H9 (cell line): ENCODE results near the gene ABCB1. TPM values are rescaled to one million over a fixed set of nuclear protein-coding genes. Genes with fewer than 3 reads are reported as not detected.

ENCODE experiments used
- DNase-seq: peaks from one replicate; pipeline ENCODE4 v3.0.0-alpha.2; 2017
- H2AFZ ChIP-seq: one replicate; pipeline ENCODE4 v1.6.1; 2013; ENCODE audit warnings: mild to moderate bottlenecking, low read length, control low read depth, moderate library complexity
- H2AK5ac ChIP-seq: 2 replicates; pipeline ENCODE4 v1.6.1; 2013; ENCODE audit warnings: low read length, control low read depth, mixed read lengths; ENCODE audit not compliant: insufficient read length
- H2BK120ac ChIP-seq: one replicate; pipeline ENCODE4 v1.6.1; 2013; ENCODE audit warnings: low read depth, mild to moderate bottlenecking, low read length, control low read depth, inconsistent platforms; ENCODE audit not compliant: poor library complexity, severe bottlenecking
- H2BK12ac ChIP-seq: 2 replicates; pipeline ENCODE4 v1.6.1; 2013; ENCODE audit warnings: low read length, control low read depth, mixed read lengths, low read depth; ENCODE audit not compliant: insufficient read length
- H2BK15ac ChIP-seq: 2 replicates; pipeline ENCODE4 v1.6.1; 2013; ENCODE audit warnings: low read depth, low read length, control low read depth
- H2BK20ac ChIP-seq: one replicate; pipeline ENCODE4 v1.6.1; 2013; ENCODE audit warnings: low read depth, mild to moderate bottlenecking, low read length, control low read depth, inconsistent platforms; ENCODE audit not compliant: poor library complexity, severe bottlenecking
- H2BK5ac ChIP-seq: 2 replicates; pipeline ENCODE4 v1.6.1; 2013; ENCODE audit warnings: low read length, control low read depth, mixed read lengths; ENCODE audit not compliant: insufficient read length
- H3K14ac ChIP-seq: 2 replicates; pipeline ENCODE4 v1.6.1; 2013; ENCODE audit warnings: low read length, control low read depth; ENCODE audit not compliant: insufficient read depth
- H3K18ac ChIP-seq: 2 replicates; pipeline ENCODE4 v1.6.1; 2013; ENCODE audit warnings: low read depth, mild to moderate bottlenecking, mixed read lengths, low read length, control low read depth; ENCODE audit not compliant: insufficient read length
- H3K23ac ChIP-seq: 2 replicates; pipeline ENCODE4 v1.6.1; 2013; ENCODE audit warnings: low read length, control low read depth, mixed read lengths, low read depth; ENCODE audit not compliant: insufficient read length
- H3K23me2 ChIP-seq: 2 replicates; pipeline ENCODE4 v1.6.1; 2013; ENCODE audit warnings: low read depth, mild to moderate bottlenecking, mixed read lengths, low read length, control low read depth; ENCODE audit not compliant: insufficient read length, poor library complexity, severe bottlenecking
- H3K27ac ChIP-seq: 2 replicates; pipeline ENCODE4 v1.5.1; 2013; ENCODE audit warnings: low read length, control low read depth, mixed read lengths, low read depth; ENCODE audit not compliant: insufficient read length
- H3K27me3 ChIP-seq: 2 replicates; pipeline ENCODE4 v1.6.1; 2013; ENCODE audit warnings: low read length, control low read depth, inconsistent platforms; ENCODE audit not compliant: insufficient read depth
- H3K4ac ChIP-seq: 2 replicates; pipeline ENCODE4 v1.6.1; 2013; ENCODE audit warnings: low read depth, mild to moderate bottlenecking, control low read depth, inconsistent platforms, low read length, moderate library complexity
- H3K4me1 ChIP-seq: 2 replicates; pipeline ENCODE4 v1.6.1; 2013; ENCODE audit warnings: low read length, control low read depth, inconsistent platforms; ENCODE audit not compliant: insufficient read depth
- H3K4me2 ChIP-seq: 2 replicates; pipeline ENCODE4 v1.6.1; 2013; ENCODE audit warnings: low read length, control low read depth, mixed read lengths; ENCODE audit not compliant: insufficient read length, insufficient read depth
- H3K56ac ChIP-seq: 2 replicates; pipeline ENCODE4 v1.6.1; 2013; ENCODE audit warnings: low read depth, mild to moderate bottlenecking, mixed read lengths, low read length, control low read depth; ENCODE audit not compliant: insufficient read length
- H3K79me1 ChIP-seq: 2 replicates; pipeline ENCODE4 v1.6.1; 2013; ENCODE audit warnings: low read depth, mild to moderate bottlenecking, moderate library complexity, low read length, control low read depth, inconsistent platforms; ENCODE audit not compliant: insufficient read depth, poor library complexity, severe bottlenecking
- H3K79me2 ChIP-seq: 2 replicates; pipeline ENCODE4 v1.6.1; 2013; ENCODE audit warnings: low read length, control low read depth, inconsistent platforms; ENCODE audit not compliant: insufficient read depth
- H3K9ac ChIP-seq: 2 replicates; pipeline ENCODE4 v1.6.1; 2013; ENCODE audit warnings: low read length, control low read depth, mixed read lengths; ENCODE audit not compliant: insufficient read length; ENCODE audit errors: extremely low read depth
- H3K9me3 ChIP-seq: one replicate; pipeline ENCODE4 v1.6.1; 2013; ENCODE audit warnings: low read depth, low read length, inconsistent platforms; ENCODE audit not compliant: control insufficient read depth
- H3T11ph ChIP-seq: one replicate; pipeline ENCODE4 v1.6.1; 2013; ENCODE audit warnings: mild to moderate bottlenecking, low read length, control low read depth, inconsistent platforms
- H4K20me1 ChIP-seq: one replicate; pipeline ENCODE4 v1.6.1; 2013; ENCODE audit not compliant: control insufficient read depth, insufficient read length, insufficient read depth
- H4K5ac ChIP-seq: 2 replicates; pipeline ENCODE4 v1.6.1; 2013; ENCODE audit warnings: low read depth, mild to moderate bottlenecking, mixed read lengths, low read length, control low read depth; ENCODE audit not compliant: insufficient read length
- H4K8ac ChIP-seq: replicated peaks from 2 replicates; pipeline ENCODE4 v1.6.1; 2013; ENCODE audit warnings: low read length, control low read depth, mixed read lengths, low read depth; ENCODE audit not compliant: insufficient read length
- H4K91ac ChIP-seq: 2 replicates; pipeline ENCODE4 v1.6.1; 2013; ENCODE audit warnings: low read depth, mild to moderate bottlenecking, moderate library complexity, mixed read lengths, low read length, control low read depth; ENCODE audit not compliant: insufficient read length
- H3K27ac Mint-ChIP-seq, 3 experiments: 2 replicates in 2 of 3; 3 replicates in 1 of 3; pipeline ENCODE4 v1.8.0; 2020 to 2021; ENCODE audit warnings: mixed read lengths in 3 of 3, mild to moderate bottlenecking in 1 of 3, moderate library complexity in 1 of 3
- H3K27me3 Mint-ChIP-seq: 2 replicates; pipeline ENCODE4 v1.8.0; 2021; ENCODE audit warnings: low read depth, mild to moderate bottlenecking, moderate library complexity, mixed read lengths
- H3K36me3 Mint-ChIP-seq, 3 experiments: 2 replicates in 2 of 3; 3 replicates in 1 of 3; pipeline ENCODE4 v1.8.0; 2020 to 2021; ENCODE audit warnings: low read depth in 3 of 3, mixed read lengths in 3 of 3; ENCODE audit not compliant: insufficient read depth in 1 of 3
- H3K4me1 Mint-ChIP-seq, 2 experiments: 2 replicates each; pipeline ENCODE4 v1.8.0; 2020; ENCODE audit warnings: mixed read lengths in 2 of 2
- H3K4me3 Mint-ChIP-seq, 2 experiments: 2 replicates in 1 of 2; 3 replicates in 1 of 2; pipeline ENCODE4 v1.8.0; 2020 to 2021; ENCODE audit warnings: mild to moderate bottlenecking in 2 of 2, mixed read lengths in 2 of 2, moderate library complexity in 1 of 2
- H3K9me3 Mint-ChIP-seq, 2 experiments: 2 replicates in 1 of 2; 3 replicates in 1 of 2; pipeline ENCODE4 v1.8.0; 2020; ENCODE audit warnings: mild to moderate bottlenecking in 2 of 2, mixed read lengths in 2 of 2, moderate library complexity in 1 of 2
- CTCF ChIP-seq: fragments of 200-600 bp; sonication (generic); conservative IDR thresholded peaks from 3 replicates; pipeline ENCODE4 v1.8.0; 2021; ENCODE audit warnings: antibody characterized with exemption, mild to moderate bottlenecking
- WGBS: extraction: QIAGEN DNeasy Blood & Tissue Kit; methylation state at CpG from one replicate; pipeline ENCODE4 v1.1.7; 2013; ENCODE audit warnings: missing lambda C conversion rate, low lambda C conversion rate, mixed read lengths; ENCODE audit not compliant: insufficient read length; ENCODE audit errors: extremely low coverage; 5-methylcytosine and 5-hydroxymethylcytosine counted together
- total RNA-seq: library from RNA; stranded (reverse); gene quantifications from 2 replicates; pipeline ENCODE4 v1.2.1, GENCODE V29; 2021

Gene ABCB1
- total RNA-seq, 1 experiment from 2014 or later: 0.33 TPM

DNA sequence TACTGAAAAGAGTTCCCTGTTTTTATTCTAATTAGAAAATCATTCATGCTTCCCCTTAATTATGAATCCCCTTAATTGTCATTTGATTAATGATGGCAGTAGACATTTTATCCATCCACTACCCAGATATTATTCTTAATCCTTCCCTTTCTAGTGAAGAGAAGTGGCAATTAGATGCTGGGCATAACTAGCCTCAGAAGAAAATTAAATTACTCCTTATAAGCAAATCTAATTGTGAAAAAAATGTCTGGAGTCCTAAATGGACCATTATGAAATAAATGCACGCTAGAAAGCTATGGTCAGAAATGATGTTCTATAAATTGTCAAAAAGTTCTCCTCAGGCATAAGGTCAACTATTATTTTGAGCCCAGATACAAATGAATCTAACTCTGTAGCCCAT, 4.5 kb downstream of the ABCB1 start:
- Histone ChIP-seq H4K91ac (no peak overlapping the region), H2BK5ac (no peak overlapping the region), H3K18ac (no peak overlapping the region), H3K9me3 (no peaks in the 10 kb centered on the region), H3K79me2 (no peaks in the 10 kb centered on the region), H3K14ac (no peak overlapping the region), H2BK20ac (no peak overlapping the region), H3K56ac (no peak overlapping the region), H3T11ph (no peak overlapping the region), H3K27me3 (peaks cover 13% of the 10 kb centered on the region; the same call in 1 of the 2 replicates), H3K9ac (no peak overlapping the region), H3K23ac (no peak overlapping the region), H2BK15ac (no peak overlapping the region), H2AK5ac (no peak overlapping the region), H2AFZ (no peak overlapping the region), H3K4me1 (no peaks in the 10 kb centered on the region), H4K8ac (no peak overlapping the region), H3K4ac (no peak overlapping the region), H3K27ac (no peak overlapping the region), H3K23me2 (peaks cover 10% of the 10 kb centered on the region), H3K79me1 (no peaks in the 10 kb centered on the region), H2BK120ac (no peak overlapping the region), H4K5ac (no peak overlapping the region), H3K4me2 (no peak overlapping the region), H4K20me1 (no peaks in the 10 kb centered on the region), H2BK12ac (no peak overlapping the region)
- H3K9me3 Mint-ChIP-seq: no peaks in the 10 kb centered on the region
- H3K36me3 Mint-ChIP-seq: no peaks in the 10 kb centered on the region
- DNase-seq: no peak
- no peak overlapping the region for H3K27ac Mint-ChIP-seq
- TF ChIP-seq CTCF: no peak
- H3K4me3 Mint-ChIP-seq: no peak overlapping the region
- H3K4me1 Mint-ChIP-seq: peaks cover 8 to 11% of the 10 kb centered on the region in 2 experiments
- no CpG with 5 or more reads among the region's 1 CpG for WGBS
- H3K27me3 Mint-ChIP-seq: peaks cover 48% of the 10 kb centered on the region
